Tibial nerve (tissue), 3 donors: Measurements from ENCODE around the gene DGLUCY.

Experiments used
- POLR2A ChIP-seq, 2 donors: fragments of 450-650 bp; IDR thresholded peaks; one replicate each; pipeline ENCODE4 v1.6.1; 2017; ENCODE audit warnings: antibody characterized with exemption in 2 of 2, mild to moderate bottlenecking in 2 of 2, moderate library complexity in 2 of 2
- TF ChIP-seq, protein P1 (sequence below), 5 experiments: fragments of 200-600 bp in 3 of 5; fragments of 450-650 bp in 2 of 5; sonication (generic) in 3 of 5; IDR thresholded peaks; one replicate each; pipeline ENCODE4 v1.5.1; 2016 to 2019; ENCODE audit warnings: antibody characterized with exemption in 5 of 5, mild to moderate bottlenecking in 3 of 5, moderate library complexity in 2 of 5

DNA sequence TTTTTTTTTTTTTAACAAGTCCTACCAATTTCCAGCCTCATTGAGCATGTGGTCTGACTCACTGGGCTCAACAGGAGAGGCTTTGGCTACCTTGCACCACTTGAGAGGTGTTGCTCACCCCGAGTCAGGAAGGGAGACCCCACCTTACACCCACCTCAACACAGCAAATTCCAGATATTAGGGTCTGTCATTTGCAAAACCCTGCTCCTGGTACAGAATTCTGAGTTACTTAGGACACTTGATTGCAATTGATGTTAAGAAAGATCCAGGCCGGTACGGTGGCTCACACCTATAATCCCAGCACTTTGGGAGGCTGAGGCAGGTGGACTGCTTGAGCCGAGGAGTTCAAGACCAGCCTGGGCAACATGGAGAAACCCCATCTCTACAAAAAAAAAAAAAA lies 14.1 kb downstream of the DGLUCY start:
- TF ChIP-seq POLR2A (IDR thresholded peaks at IDR 0.05), result no peak
- TF ChIP-seq, protein P1, sequence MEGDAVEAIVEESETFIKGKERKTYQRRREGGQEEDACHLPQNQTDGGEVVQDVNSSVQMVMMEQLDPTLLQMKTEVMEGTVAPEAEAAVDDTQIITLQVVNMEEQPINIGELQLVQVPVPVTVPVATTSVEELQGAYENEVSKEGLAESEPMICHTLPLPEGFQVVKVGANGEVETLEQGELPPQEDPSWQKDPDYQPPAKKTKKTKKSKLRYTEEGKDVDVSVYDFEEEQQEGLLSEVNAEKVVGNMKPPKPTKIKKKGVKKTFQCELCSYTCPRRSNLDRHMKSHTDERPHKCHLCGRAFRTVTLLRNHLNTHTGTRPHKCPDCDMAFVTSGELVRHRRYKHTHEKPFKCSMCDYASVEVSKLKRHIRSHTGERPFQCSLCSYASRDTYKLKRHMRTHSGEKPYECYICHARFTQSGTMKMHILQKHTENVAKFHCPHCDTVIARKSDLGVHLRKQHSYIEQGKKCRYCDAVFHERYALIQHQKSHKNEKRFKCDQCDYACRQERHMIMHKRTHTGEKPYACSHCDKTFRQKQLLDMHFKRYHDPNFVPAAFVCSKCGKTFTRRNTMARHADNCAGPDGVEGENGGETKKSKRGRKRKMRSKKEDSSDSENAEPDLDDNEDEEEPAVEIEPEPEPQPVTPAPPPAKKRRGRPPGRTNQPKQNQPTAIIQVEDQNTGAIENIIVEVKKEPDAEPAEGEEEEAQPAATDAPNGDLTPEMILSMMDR (IDR thresholded peaks at IDR 0.05), result no peak
